Measurements from ENCODE around the gene RPS19BP1. TPM values are rescaled to one million over a fixed set of nuclear protein-coding genes. Genes with fewer than 3 reads are reported as not detected.

RPS19BP1 gene
- total and polyA plus RNA-seq, 2 of the 8 experiments (the other 6 are each of a cell fraction or from before 2014, with no cell fraction given): 77.9 to 97.9 TPM

GRCh38 chr22:39543095-39543494 lies 10.5 kb upstream of the RPS19BP1 start (continued):
- no peak for TF ChIP-seq EP300 (IDR thresholded peaks at IDR 0.05; ENCODE audit: borderline replicate concordance in 1 of 2, low read depth in 2 of 2, low read length in 2 of 2)
- peak; percentile 54 for TF ChIP-seq MAX (IDR thresholded peaks at IDR 0.05)
- no peak for TF ChIP-seq RNF2 (IDR thresholded peaks at IDR 0.05; ENCODE audit: borderline replicate concordance, low read depth, low read length, missing control alignments, poor library complexity, severe bottlenecking)
- TF ChIP-seq SRF (IDR thresholded peaks at IDR 0.05; ENCODE audit: low read depth, low read length): no peak
- TF ChIP-seq SAP30 (IDR thresholded peaks at IDR 0.05; ENCODE audit: insufficient read depth, insufficient replicate concordance, low read length): no peak
